HEK293 (cell line): ENCODE data around the gene BICRAL.
"Not testable (repeated sequence)": the region's sequence is repeated elsewhere in the genome, so short reads cannot be mapped to it uniquely, and the experiment has no call there.

Source experiments
- CTCF ChIA-PET: fragments of 350-600 bp; formaldehyde crosslinking; extraction: SDS; loops from one replicate; lab custom pipeline; 2021; ENCODE audit warnings: antibody characterized with exemption; lab: Yijun Ruan, JAX
- POLR2A ChIA-PET: fragments of 300-600 bp; formaldehyde crosslinking; extraction: SDS; loops from one replicate; lab custom pipeline; 2020; ENCODE audit warnings: antibody characterized with exemption, inconsistent platforms; lab: Yijun Ruan, JAX
- H3K27ac ChIP-seq: fragments of 200-500 bp; sonication (Bioruptor generic); 2 replicates; pipeline ENCODE4 v1.5.1; 2014; ENCODE audit warnings: low read depth, low read length, control low read depth, inconsistent platforms; ENCODE audit errors: extremely low read depth
- H3K36me3 ChIP-seq, 2 experiments: fragments of 200-500 bp in 1 of 2; sonication (Bioruptor generic) in 1 of 2; 1 replicate in 1 of 2; 2 replicates in 1 of 2; pipeline ENCODE4 v1.5.1; 2014 to 2017; ENCODE audit warnings: inconsistent platforms in 2 of 2, low read length in 2 of 2; ENCODE audit not compliant: control insufficient read depth in 2 of 2, insufficient read depth in 1 of 2
- H3K4me1 ChIP-seq: fragments of 200-500 bp; sonication (Bioruptor generic); 2 replicates; pipeline ENCODE4 v1.5.1; 2014; ENCODE audit warnings: mild to moderate bottlenecking, low read length, inconsistent platforms; ENCODE audit not compliant: control insufficient read depth, insufficient read depth
- H3K4me3 ChIP-seq: 2 replicates; pipeline ENCODE4 v1.5.1; 2011; ENCODE audit warnings: low read depth, mild to moderate bottlenecking, control low read depth, low read length, moderate library complexity
- H3K9me3 ChIP-seq: fragments of 200-500 bp; sonication (Bioruptor generic); 2 replicates; pipeline ENCODE4 v1.5.1; 2014; ENCODE audit warnings: low read depth, low read length, inconsistent platforms; ENCODE audit not compliant: control insufficient read depth, insufficient read depth
- BCL11B ChIP-seq: fragments of 450-650 bp; formaldehyde crosslinking; IDR thresholded peaks from 2 replicates; pipeline ENCODE4 v1.5.1; 2016; ENCODE audit warnings: low read depth, missing biosample characterization, missing genetic modification characterization
- MZF1 ChIP-seq: fragments of 450-650 bp; formaldehyde crosslinking; IDR thresholded peaks from 2 replicates; pipeline ENCODE4 v1.5.1; 2017; ENCODE audit warnings: missing biosample characterization, missing genetic modification characterization, borderline replicate concordance
- SP2 ChIP-seq: fragments of 450-650 bp; formaldehyde crosslinking; IDR thresholded peaks from 2 replicates; pipeline ENCODE4 v1.5.1; 2016; ENCODE audit warnings: missing biosample characterization, missing genetic modification characterization
- ZBTB20 ChIP-seq: fragments of 450-650 bp; formaldehyde crosslinking; IDR thresholded peaks from 2 replicates; pipeline ENCODE4 v1.5.1; 2016; ENCODE audit warnings: missing biosample characterization, missing genetic modification characterization
- ZBTB21 ChIP-seq: fragments of 450-650 bp; formaldehyde crosslinking; IDR thresholded peaks from 2 replicates; pipeline ENCODE4 v1.5.1; 2017; ENCODE audit warnings: missing biosample characterization, missing genetic modification characterization
- ZNF114 ChIP-seq: fragments of 450-650 bp; formaldehyde crosslinking; IDR thresholded peaks from 2 replicates; pipeline ENCODE4 v1.5.0; 2017; ENCODE audit warnings: missing biosample characterization, missing genetic modification characterization
- ZNF121 ChIP-seq: fragments of 450-650 bp; formaldehyde crosslinking; IDR thresholded peaks from 2 replicates; pipeline ENCODE4 v1.5.1; 2016; ENCODE audit warnings: missing biosample characterization, missing genetic modification characterization
- ZNF140 ChIP-seq: fragments of 450-650 bp; formaldehyde crosslinking; IDR thresholded peaks from 2 replicates; pipeline ENCODE4 v1.5.1; 2016; ENCODE audit warnings: missing biosample characterization, missing genetic modification characterization
- ZNF155 ChIP-seq: fragments of 450-650 bp; formaldehyde crosslinking; IDR thresholded peaks from 2 replicates; pipeline ENCODE4 v1.5.1; 2016; ENCODE audit warnings: missing biosample characterization, missing genetic modification characterization
- ZNF169 ChIP-seq: fragments of 450-650 bp; formaldehyde crosslinking; IDR thresholded peaks from 2 replicates; pipeline ENCODE4 v1.5.1; 2016; ENCODE audit warnings: missing biosample characterization, missing genetic modification characterization
- ZNF23 ChIP-seq: fragments of 450-650 bp; formaldehyde crosslinking; IDR thresholded peaks from 2 replicates; pipeline ENCODE4 v1.5.1; 2016; ENCODE audit warnings: missing biosample characterization, missing genetic modification characterization, borderline replicate concordance
- ZNF266 ChIP-seq: fragments of 450-650 bp; formaldehyde crosslinking; IDR thresholded peaks from 2 replicates; pipeline ENCODE4 v1.5.1; 2016; ENCODE audit warnings: missing biosample characterization, missing genetic modification characterization, low read depth
- ZNF302 ChIP-seq: fragments of 450-650 bp; formaldehyde crosslinking; IDR thresholded peaks from 2 replicates; pipeline ENCODE4 v1.5.1; 2016; ENCODE audit warnings: missing biosample characterization, missing genetic modification characterization, low read depth
- ZNF335 ChIP-seq: fragments of 450-650 bp; formaldehyde crosslinking; conservative IDR thresholded peaks from 2 replicates; pipeline ENCODE4 v1.5.1; 2016; ENCODE audit warnings: missing biosample characterization, missing genetic modification characterization
- ZNF354C ChIP-seq: fragments of 450-650 bp; formaldehyde crosslinking; IDR thresholded peaks from 2 replicates; pipeline ENCODE4 v1.5.1; 2016; ENCODE audit warnings: missing biosample characterization, missing genetic modification characterization, low read depth, borderline replicate concordance
- ZNF37A ChIP-seq: fragments of 450-650 bp; IDR thresholded peaks from 2 replicates; pipeline ENCODE4 v1.5.1; 2018; ENCODE audit warnings: missing biosample characterization, missing genetic modification characterization
- ZNF426 ChIP-seq: fragments of 450-650 bp; formaldehyde crosslinking; IDR thresholded peaks from 2 replicates; pipeline ENCODE4 v1.5.1; 2017; ENCODE audit warnings: missing biosample characterization, missing genetic modification characterization, mild to moderate bottlenecking, inconsistent platforms, moderate library complexity
- ZNF501 ChIP-seq: fragments of 450-650 bp; formaldehyde crosslinking; IDR thresholded peaks from 2 replicates; pipeline ENCODE4 v1.5.1; 2016; ENCODE audit warnings: missing biosample characterization, missing genetic modification characterization
- ZNF530 ChIP-seq: fragments of 450-650 bp; formaldehyde crosslinking; IDR thresholded peaks from 2 replicates; pipeline ENCODE4 v1.5.1; 2016; ENCODE audit warnings: low read depth, missing biosample characterization, missing genetic modification characterization
- ZNF558 ChIP-seq: fragments of 450-650 bp; formaldehyde crosslinking; IDR thresholded peaks from 2 replicates; pipeline ENCODE4 v1.5.1; 2016; ENCODE audit warnings: missing biosample characterization, missing genetic modification characterization
- ZNF560 ChIP-seq: fragments of 450-650 bp; formaldehyde crosslinking; IDR thresholded peaks from 2 replicates; pipeline ENCODE4 v1.5.1; 2017; ENCODE audit warnings: missing biosample characterization, missing genetic modification characterization, borderline replicate concordance
- ZNF623 ChIP-seq: fragments of 450-650 bp; formaldehyde crosslinking; IDR thresholded peaks from 2 replicates; pipeline ENCODE4 v1.5.1; 2016; ENCODE audit warnings: missing biosample characterization, missing genetic modification characterization
- ZNF624 ChIP-seq: fragments of 450-650 bp; formaldehyde crosslinking; IDR thresholded peaks from 2 replicates; pipeline ENCODE4 v1.5.1; 2017; ENCODE audit warnings: missing biosample characterization, missing genetic modification characterization
- ZNF692 ChIP-seq: fragments of 450-650 bp; formaldehyde crosslinking; IDR thresholded peaks from 2 replicates; pipeline ENCODE4 v1.5.1; 2016; ENCODE audit warnings: missing biosample characterization, missing genetic modification characterization
- ZNF777 ChIP-seq: fragments of 450-650 bp; formaldehyde crosslinking; IDR thresholded peaks from 2 replicates; pipeline ENCODE4 v1.5.1; 2017; ENCODE audit warnings: missing biosample characterization, missing genetic modification characterization, borderline replicate concordance
- TF ChIP-seq, protein P1 (sequence below): fragments of 450-650 bp; formaldehyde crosslinking; IDR thresholded peaks from 2 replicates; pipeline ENCODE4 v1.5.1; 2016; ENCODE audit warnings: missing biosample characterization, missing genetic modification characterization

BICRAL gene

DNA sequence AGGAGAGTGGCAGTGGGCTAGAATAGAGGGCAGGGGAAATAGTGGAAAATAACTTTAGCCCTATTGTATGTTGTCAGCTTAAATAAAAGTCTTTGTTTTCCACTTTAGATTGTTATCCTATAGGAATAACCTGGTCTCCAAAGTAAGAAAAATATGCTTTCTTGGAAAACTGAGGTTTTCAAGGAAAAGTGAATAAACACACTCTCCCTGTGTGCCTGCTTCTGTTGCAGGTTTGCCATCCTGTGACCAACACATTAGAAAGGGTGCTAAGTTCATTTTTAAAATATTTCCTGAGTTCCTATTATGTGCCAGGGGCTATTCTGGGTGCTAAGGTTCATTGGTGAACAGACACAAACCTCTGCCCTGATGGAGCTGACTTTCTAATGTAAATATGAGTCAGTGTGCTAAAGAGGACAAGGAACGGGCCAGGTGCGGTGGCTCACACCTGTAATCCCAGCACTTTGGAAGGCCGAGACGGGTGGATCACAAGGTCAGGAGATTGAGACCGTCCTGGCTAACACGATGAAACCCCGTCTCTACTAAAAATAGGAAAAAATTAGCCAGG, 23.5 kb downstream of the BICRAL start:
- no peaks in the 10 kb centered on the region for H3K9me3 ChIP-seq
- no peak overlapping the region for H3K4me3 ChIP-seq
- no peaks in the 10 kb centered on the region; a peak in 1 of 3 replicates for H3K36me3 ChIP-seq
- ChIA-PET POLR2A (interaction anchor here (0.6 to 0.7 kb wide), 2 partner anchors 16 to 447 kb away, joined by 3 to 4 read pairs; no protein-coding TSS in a partner anchor), CTCF (no interaction called here)
- H3K4me1 ChIP-seq = no peaks in the 10 kb centered on the region
- H3K27ac ChIP-seq = no peak overlapping the region
- TF ChIP-seq ZNF501 = no peak
- TF ChIP-seq ZNF692 (tag by site-specific recombination) = no peak
- no peak for TF ChIP-seq ZNF624 (tag by site-specific recombination)
- no peak for TF ChIP-seq ZNF335 (tag by site-specific recombination)
- TF ChIP-seq ZNF354C (tag by site-specific recombination) = no peak
- no peak for TF ChIP-seq ZNF558 (tag by site-specific recombination)
- no peak for TF ChIP-seq ZNF530
- TF ChIP-seq SP2 (tag by site-specific recombination) = no peak
- no peak for TF ChIP-seq ZNF23
- no peak for TF ChIP-seq ZNF302
- TF ChIP-seq ZNF37A (tag by site-specific recombination) = no peak
- no peak for TF ChIP-seq ZBTB21
- no peak for TF ChIP-seq ZNF426 (tag by site-specific recombination)
- TF ChIP-seq ZNF140 = no peak
- no peak for TF ChIP-seq ZNF560 (tag by site-specific recombination)
- no peak for TF ChIP-seq ZNF777 (tag by site-specific recombination)
- TF ChIP-seq MZF1 = no peak

- TF ChIP-seq ZNF121 = peak; percentile 61; the same call in 1 of the 2 replicates
- H3K4me3 ChIP-seq, H3K9me3 ChIP-seq, H3K27ac ChIP-seq, H3K36me3 ChIP-seq, H3K4me1 ChIP-seq: not testable (repeated sequence)
- ChIA-PET CTCF (interaction anchor here (0.5 kb wide), 1 partner anchor 70 kb away, joined by 3 read pairs; no protein-coding TSS in a partner anchor), POLR2A (interaction anchor here (1.2 kb wide), 1 partner anchor 14 kb away, joined by 5 read pairs; no protein-coding TSS in a partner anchor)
Measured at GRCh38 chr6:42806359-42806758, 24.5 kb downstream of the BICRAL start.

- no peak overlapping the region for H3K27ac ChIP-seq
- H3K9me3 ChIP-seq = no peaks in the 10 kb centered on the region
- H3K36me3 ChIP-seq = no peaks in the 10 kb centered on the region; a peak in 1 of 3 replicates
- CTCF ChIA-PET = interaction anchor here (0.6 to 1.0 kb wide), 5 partner anchors 8 to 196 kb away, joined by 3 to 6 read pairs (median 3); no protein-coding TSS in a partner anchor
- no peaks in the 10 kb centered on the region for H3K4me1 ChIP-seq
- POLR2A ChIA-PET = interaction anchor here (0.7 to 1.1 kb wide), 2 partner anchors 25 to 687 kb away, joined by 4 to 6 read pairs; no protein-coding TSS in a partner anchor
- H3K4me3 ChIP-seq = no peak overlapping the region
- TF ChIP-seq ZNF121 (no peak), ZNF169 (tag by site-specific recombination) (no peak), ZBTB20 (tag by site-specific recombination) (no peak), ZNF623 (tag by site-specific recombination) (no peak), ZNF155 (tag by site-specific recombination) (no peak), ZNF266 (tag by site-specific recombination) (no peak), ZNF114 (tag by site-specific recombination) (no peak), BCL11B (tag by site-specific recombination) (no peak)
- TF ChIP-seq, protein P1, sequence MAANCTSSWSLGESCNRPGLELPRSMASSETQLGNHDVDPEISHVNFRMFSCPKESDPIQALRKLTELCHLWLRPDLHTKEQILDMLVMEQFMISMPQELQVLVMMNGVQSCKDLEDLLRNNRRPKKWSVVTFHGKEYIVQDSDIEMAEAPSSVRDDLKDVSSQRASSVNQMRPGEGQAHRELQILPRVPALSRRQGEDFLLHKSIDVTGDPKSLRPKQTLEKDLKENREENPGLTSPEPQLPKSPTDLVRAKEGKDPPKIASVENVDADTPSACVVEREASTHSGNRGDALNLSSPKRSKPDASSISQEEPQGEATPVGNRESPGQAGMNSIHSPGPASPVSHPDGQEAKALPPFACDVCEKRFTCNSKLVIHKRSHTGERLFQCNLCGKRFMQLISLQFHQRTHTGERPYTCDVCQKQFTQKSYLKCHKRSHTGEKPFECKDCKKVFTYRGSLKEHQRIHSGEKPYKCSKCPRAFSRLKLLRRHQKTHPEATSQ (tag by site-specific recombination) = no peak
Measured at GRCh38 chr6:42808492-42809483, 26.9 kb downstream of the BICRAL start.
